Keratinocyte (primary cell): ENCODE data around the gene UGGT2. TPM values are rescaled to one million over a fixed set of nuclear protein-coding genes. Genes with fewer than 3 reads are reported as not detected.
"Not testable (repeated sequence)": the region's sequence is repeated elsewhere in the genome, so short reads cannot be mapped to it uniquely, and the experiment has no call there.

Source experiments
- DNase-seq: peaks from one replicate; pipeline ENCODE4 v3.0.0-alpha.2; 2011; ENCODE audit warnings: low read depth, missing footprints, low spot score
- FAIRE-seq: peaks from 2 replicates; lab custom pipeline; 2011; peaks lifted over from hg19 to GRCh38; lab: Jason Lieb, UNC
- H2AFZ ChIP-seq: 2 replicates; pipeline ENCODE4 v1.6.0; 2012; ENCODE audit warnings: low read length, control low read depth, inconsistent platforms; ENCODE audit not compliant: control insufficient read depth
- H3K27ac ChIP-seq: 2 replicates; pipeline ENCODE4 v1.5.1; 2011; ENCODE audit warnings: low read length; ENCODE audit not compliant: control insufficient read depth, insufficient read depth
- H3K27me3 ChIP-seq: 3 replicates; pipeline ENCODE4 v1.6.0; 2011; ENCODE audit warnings: low read length; ENCODE audit not compliant: control insufficient read depth, insufficient read depth; ENCODE audit errors: extremely low read depth
- H3K36me3 ChIP-seq, 2 experiments: 2 replicates in 1 of 2; 3 replicates in 1 of 2; pipeline ENCODE4 v1.5.1; 2011; ENCODE audit warnings: low read length in 2 of 2, mild to moderate bottlenecking in 1 of 2; ENCODE audit not compliant: control insufficient read depth in 2 of 2, insufficient read depth in 2 of 2; ENCODE audit errors: extremely low read depth in 1 of 2
- H3K4me1 ChIP-seq: 3 replicates; pipeline ENCODE4 v1.5.1; 2011; ENCODE audit warnings: low read length; ENCODE audit not compliant: control insufficient read depth, insufficient read depth; ENCODE audit errors: extremely low read depth
- H3K4me2 ChIP-seq: 3 replicates; pipeline ENCODE4 v1.6.0; 2011; ENCODE audit warnings: low read depth, low read length; ENCODE audit not compliant: control insufficient read depth, insufficient read depth; ENCODE audit errors: extremely low read depth
- H3K4me3 ChIP-seq, 3 experiments: fragments of 200-600 bp in 1 of 3; sonication (generic) in 1 of 3; 2 replicates in 2 of 3; 3 replicates in 1 of 3; pipeline ENCODE4 v1.5.1; 2011 to 2016; ENCODE audit warnings: low read length in 3 of 3, mild to moderate bottlenecking in 3 of 3, control low read depth in 2 of 3, inconsistent platforms in 1 of 3, low read depth in 1 of 3, mixed read lengths in 1 of 3, mixed run types in 1 of 3, moderate library complexity in 1 of 3; ENCODE audit not compliant: control insufficient read depth in 2 of 3, insufficient read depth in 2 of 3; ENCODE audit errors: extremely low read depth in 1 of 3
- H3K79me2 ChIP-seq: 2 replicates; pipeline ENCODE4 v1.6.0; 2012; ENCODE audit warnings: low read length; ENCODE audit not compliant: control insufficient read depth, insufficient read depth
- H3K9ac ChIP-seq: 3 replicates; pipeline ENCODE4 v1.6.0; 2011; ENCODE audit warnings: low read length; ENCODE audit not compliant: control insufficient read depth, insufficient read depth; ENCODE audit errors: extremely low read depth
- H3K9me1 ChIP-seq: 3 replicates; pipeline ENCODE4 v1.6.0; 2011; ENCODE audit warnings: low read length; ENCODE audit not compliant: control insufficient read depth, insufficient read depth; ENCODE audit errors: extremely low read depth
- H3K9me3 ChIP-seq: 2 replicates; pipeline ENCODE4 v1.5.1; 2012; ENCODE audit warnings: low read depth, low read length; ENCODE audit not compliant: control insufficient read depth
- H4K20me1 ChIP-seq: 3 replicates; pipeline ENCODE4 v1.6.0; 2011; ENCODE audit warnings: low read length; ENCODE audit not compliant: control insufficient read depth, insufficient read depth; ENCODE audit errors: extremely low read depth
- EZH2 ChIP-seq: IDR thresholded peaks from one replicate; pipeline ENCODE4 v1.6.1; 2012; ENCODE audit warnings: inconsistent platforms, mild to moderate bottlenecking, low read length, moderate library complexity
- dilution Hi-C: fragments of 300-500 bp; cut with MboI; formaldehyde crosslinking; loops from one replicate; pipeline ENCODE4 v1.7.0; 2020; ENCODE audit warnings: low sequenced_read_pairs; ENCODE audit not compliant: extremely low pct_ligation_motif_present
- polyA plus RNA-seq, 5 experiments: library from polyadenylated mRNA; depleted of rRNA in 3 of 5; stranded (reverse) in 3 of 5; stranded (forward) in 1 of 5; unstranded in 1 of 5; fragments of >200 nt; gene quantifications; 1 replicate in 1 of 5; 2 replicates in 3 of 5; 3 replicates in 1 of 5; pipeline versions ENCODE4 v1.2.1 to v1.2.3, GENCODE V29; 2011 to 2012; ENCODE audit warnings: missing spikeins in 2 of 5, low read depth in 1 of 5, low replicate concordance in 1 of 5
- TF ChIP-seq, protein P1 (sequence below), 3 experiments: IDR thresholded peaks in 1 of 3; conservative IDR thresholded peaks in 1 of 3; optimal IDR thresholded peaks in 1 of 3; 2 replicates in 2 of 3; 3 replicates in 1 of 3; pipeline versions ENCODE3 to v1.5.1; 2011; ENCODE audit warnings: low read length in 3 of 3, mild to moderate bottlenecking in 3 of 3, moderate library complexity in 2 of 3, control low read depth in 1 of 3, inconsistent platforms in 1 of 3; ENCODE audit not compliant: insufficient read depth in 2 of 3; ENCODE audit errors: extremely low read depth in 1 of 3

UGGT2 gene
- polyA plus RNA-seq, 1 donor (not counting 4 experiments of a cell fraction or from before 2014, with no cell fraction given): 12.5 TPM

DNA sequence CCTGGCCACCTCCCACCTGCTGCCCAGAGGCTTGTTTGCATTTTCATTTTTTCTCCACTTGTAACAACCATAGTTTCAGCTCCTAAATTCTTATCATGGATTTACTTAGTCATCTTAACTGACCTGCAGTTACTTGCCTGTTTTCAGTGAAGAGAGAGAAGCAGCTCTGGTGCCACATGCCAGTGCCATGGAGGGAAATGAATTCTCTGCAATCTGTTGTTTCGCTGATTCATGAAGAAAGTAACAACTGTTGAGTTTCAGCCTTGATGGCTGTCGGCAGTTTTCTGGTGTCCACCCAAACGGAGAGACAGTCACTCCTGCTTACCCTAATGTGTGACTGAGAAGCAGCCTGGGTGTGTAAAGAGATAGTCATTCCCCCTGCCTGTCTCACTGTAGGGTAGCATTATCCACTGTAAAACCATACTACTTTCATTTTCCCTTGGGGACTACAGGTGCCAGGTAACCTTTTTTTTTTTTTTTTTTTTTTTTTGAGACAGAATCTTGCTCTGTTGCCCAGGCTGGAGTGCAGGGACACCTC is 260.1 kb downstream of the UGGT2 start:
- dilution Hi-C loops: no loop called here
- DNase-seq: no peak
- no peak overlapping the region for H3K27ac ChIP-seq
- no peaks in the 10 kb centered on the region for H3K79me2 ChIP-seq
- no peaks in the 10 kb centered on the region for H3K9me3 ChIP-seq
- TF ChIP-seq EZH2: no peak
- TF ChIP-seq, protein P1, sequence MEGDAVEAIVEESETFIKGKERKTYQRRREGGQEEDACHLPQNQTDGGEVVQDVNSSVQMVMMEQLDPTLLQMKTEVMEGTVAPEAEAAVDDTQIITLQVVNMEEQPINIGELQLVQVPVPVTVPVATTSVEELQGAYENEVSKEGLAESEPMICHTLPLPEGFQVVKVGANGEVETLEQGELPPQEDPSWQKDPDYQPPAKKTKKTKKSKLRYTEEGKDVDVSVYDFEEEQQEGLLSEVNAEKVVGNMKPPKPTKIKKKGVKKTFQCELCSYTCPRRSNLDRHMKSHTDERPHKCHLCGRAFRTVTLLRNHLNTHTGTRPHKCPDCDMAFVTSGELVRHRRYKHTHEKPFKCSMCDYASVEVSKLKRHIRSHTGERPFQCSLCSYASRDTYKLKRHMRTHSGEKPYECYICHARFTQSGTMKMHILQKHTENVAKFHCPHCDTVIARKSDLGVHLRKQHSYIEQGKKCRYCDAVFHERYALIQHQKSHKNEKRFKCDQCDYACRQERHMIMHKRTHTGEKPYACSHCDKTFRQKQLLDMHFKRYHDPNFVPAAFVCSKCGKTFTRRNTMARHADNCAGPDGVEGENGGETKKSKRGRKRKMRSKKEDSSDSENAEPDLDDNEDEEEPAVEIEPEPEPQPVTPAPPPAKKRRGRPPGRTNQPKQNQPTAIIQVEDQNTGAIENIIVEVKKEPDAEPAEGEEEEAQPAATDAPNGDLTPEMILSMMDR (optimal IDR thresholded peaks at IDR 0.05 in 1 of 3, IDR thresholded peaks at IDR 0.05 in 1 of 3, conservative IDR thresholded peaks at IDR 0.05 in 1 of 3; ENCODE audit: extremely low read depth in 1 of 3, insufficient read depth in 2 of 3, low read length in 3 of 3): no peak
- H3K27me3 ChIP-seq: no peaks in the 10 kb centered on the region
- peaks cover 5 to 9% of the 10 kb centered on the region in 2 experiments for H3K36me3 ChIP-seq
- no peaks in the 10 kb centered on the region for H3K9me1 ChIP-seq
- H3K4me1 ChIP-seq: peaks cover 2% of the 10 kb centered on the region
- no peak overlapping the region for H2AFZ ChIP-seq
- H3K9ac ChIP-seq: no peak overlapping the region
- no peaks in the 10 kb centered on the region for H4K20me1 ChIP-seq
- H3K4me2 ChIP-seq: no peak overlapping the region
- H3K4me3 ChIP-seq: no peak overlapping the region
- FAIRE-seq: no peak

DNA sequence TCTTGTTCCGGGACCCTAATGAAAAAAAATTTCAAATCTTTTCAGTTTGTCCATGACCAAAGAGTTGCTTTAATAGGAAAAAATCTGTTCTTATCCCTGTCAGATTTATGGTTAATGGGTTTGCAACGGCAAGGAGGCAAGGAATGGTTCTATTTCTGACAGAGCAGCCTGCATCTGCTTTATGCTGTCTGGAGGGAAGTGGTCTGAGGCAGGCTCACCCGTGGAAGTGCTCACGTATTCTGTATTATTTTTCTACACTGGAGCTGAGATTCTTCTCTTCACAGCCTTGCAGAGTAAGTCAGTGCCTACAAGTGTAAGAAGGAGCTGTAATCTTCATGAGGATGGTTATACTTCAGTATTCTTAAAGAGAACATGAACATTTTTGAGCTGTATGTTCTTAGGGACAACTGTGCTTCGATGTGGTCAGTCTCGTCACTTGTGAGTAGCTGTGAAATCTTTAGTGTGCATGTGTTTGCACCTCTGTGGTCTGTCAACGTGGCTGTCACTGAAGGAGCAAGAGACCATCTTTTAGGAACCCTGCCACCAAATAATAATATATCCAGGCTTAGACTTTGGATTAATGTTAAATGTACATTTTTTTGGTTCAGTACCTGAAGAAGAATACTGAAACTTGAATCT is 262.0 kb downstream of the UGGT2 start:
- Histone ChIP-seq H3K4me2 (no peak overlapping the region), H4K20me1 (no peaks in the 10 kb centered on the region), H3K27me3 (no peaks in the 10 kb centered on the region), H3K4me1 (peaks cover 2% of the 10 kb centered on the region), H3K9me1 (no peaks in the 10 kb centered on the region), H3K79me2 (no peaks in the 10 kb centered on the region), H3K9me3 (no peaks in the 10 kb centered on the region), H3K27ac (no peak overlapping the region), H2AFZ (no peak overlapping the region), H3K9ac (no peak overlapping the region), H3K4me3 (no peak overlapping the region), H3K36me3 (peaks cover 9 to 18% of the 10 kb centered on the region in 2 experiments)
- dilution Hi-C loops: no loop called here
- FAIRE-seq (no peak), DNase-seq (no peak)
- TF ChIP-seq EZH2: no peak
- TF ChIP-seq, protein P1 (optimal IDR thresholded peaks at IDR 0.05 in 1 of 3, IDR thresholded peaks at IDR 0.05 in 1 of 3, conservative IDR thresholded peaks at IDR 0.05 in 1 of 3; ENCODE audit: extremely low read depth in 1 of 3, insufficient read depth in 2 of 3, low read length in 3 of 3): no peak

DNA sequence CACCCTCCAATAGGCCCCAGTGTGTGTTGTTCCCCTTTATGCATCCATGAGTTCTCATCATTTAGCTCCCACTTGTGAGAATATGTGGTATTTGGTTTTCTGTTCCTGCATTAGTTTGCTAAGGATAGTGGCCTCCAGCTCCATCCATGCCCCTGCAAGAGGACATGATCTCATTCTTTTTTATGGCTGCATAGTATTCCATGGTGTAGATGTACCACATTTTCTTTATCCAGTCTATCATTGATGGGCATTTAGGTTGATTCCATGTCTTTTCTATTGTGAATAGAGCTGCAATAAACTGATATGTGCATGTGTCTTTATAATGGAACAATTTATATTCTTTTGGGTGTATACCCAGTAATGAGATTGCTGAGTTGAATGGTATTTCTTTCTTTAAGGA is 263.9 kb downstream of the UGGT2 start:
- peaks cover 9 to 21% of the 10 kb centered on the region in 2 experiments for H3K36me3 ChIP-seq

More for the DNA sequence above, 263.9 kb downstream of the UGGT2 start:
- FAIRE-seq, H4K20me1 ChIP-seq, dilution Hi-C loops, DNase-seq, H3K79me2 ChIP-seq, H3K4me2 ChIP-seq, H3K4me3 ChIP-seq, H3K27ac ChIP-seq, H2AFZ ChIP-seq, H3K9me3 ChIP-seq, H3K9me1 ChIP-seq, H3K9ac ChIP-seq, H3K27me3 ChIP-seq: not testable (repeated sequence)
- peaks cover 11% of the 10 kb centered on the region for H3K4me1 ChIP-seq
